ENCODE data around the gene GOLGA6A.

Gene GOLGA6A

DNA sequence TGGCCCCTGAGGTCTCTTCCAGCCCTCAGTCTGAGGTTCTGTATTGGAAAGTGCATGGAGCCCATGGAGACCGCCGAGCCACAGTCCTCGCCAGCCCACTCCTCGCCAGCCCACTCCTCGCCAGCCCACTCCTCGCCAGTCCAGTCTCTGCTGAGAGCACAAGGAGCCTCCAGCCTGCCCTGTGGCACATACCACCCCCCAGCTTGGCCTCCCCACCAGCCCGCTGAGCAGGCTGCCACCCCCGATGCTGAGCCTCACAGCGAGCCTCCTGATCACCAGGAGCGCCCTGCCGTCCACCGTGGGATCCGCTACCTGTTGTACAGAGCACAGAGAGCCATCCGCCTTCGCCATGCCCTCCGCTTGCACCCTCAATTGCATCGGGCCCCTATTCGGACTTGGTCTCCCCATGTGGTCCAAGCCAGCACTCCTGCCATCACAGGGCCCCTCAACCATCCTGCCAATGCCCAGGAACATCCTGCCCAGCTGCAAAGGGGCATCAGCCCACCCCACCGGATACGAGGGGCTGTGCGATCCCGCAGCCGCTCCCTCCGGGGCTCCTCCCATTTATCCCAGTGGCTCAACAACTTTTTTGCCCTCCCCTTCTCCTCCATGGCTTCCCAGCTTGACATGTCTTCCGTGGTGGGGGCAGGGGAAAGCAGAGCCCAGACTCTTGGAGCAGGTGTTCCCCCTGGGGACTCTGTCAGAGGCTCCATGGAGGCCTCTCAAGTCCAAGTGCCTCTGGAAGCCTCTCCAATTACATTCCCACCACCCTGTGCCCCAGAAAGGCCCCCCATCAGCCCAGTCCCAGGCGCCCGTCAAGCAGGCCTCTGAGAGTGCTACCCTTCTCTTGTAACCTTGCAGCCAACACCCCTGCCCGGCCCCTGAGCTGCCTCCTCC lies 47.0 kb downstream of the GOLGA6A start:
- no peak for DNase-seq

DNA sequence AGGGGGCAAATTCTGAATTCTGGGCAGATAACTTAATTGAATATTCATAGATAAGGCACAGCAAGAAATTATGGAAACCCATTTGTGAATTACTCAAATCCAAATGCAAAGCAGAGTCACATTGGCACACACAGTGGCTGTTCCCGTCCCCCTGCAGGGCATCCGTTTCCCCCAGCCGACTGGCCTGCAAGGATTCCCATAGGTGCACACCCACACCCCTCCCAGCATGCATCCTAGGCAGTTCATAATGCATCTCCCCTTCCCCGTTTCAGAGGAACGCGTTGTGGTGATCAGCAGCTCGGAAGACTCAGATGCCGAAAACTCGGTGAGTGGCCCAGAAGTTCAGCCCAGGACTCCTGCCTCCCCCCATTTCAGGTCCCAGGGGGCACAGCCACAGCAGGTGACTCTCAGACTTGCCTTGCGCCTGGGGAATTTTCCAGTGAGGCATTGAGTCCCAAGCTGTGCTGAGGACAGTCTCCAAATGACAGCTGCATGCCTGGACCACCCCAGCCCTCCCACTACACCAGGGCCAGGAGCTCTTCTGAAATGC lies 48.1 kb downstream of the GOLGA6A start:
- DNase-seq: no peak

DNA sequence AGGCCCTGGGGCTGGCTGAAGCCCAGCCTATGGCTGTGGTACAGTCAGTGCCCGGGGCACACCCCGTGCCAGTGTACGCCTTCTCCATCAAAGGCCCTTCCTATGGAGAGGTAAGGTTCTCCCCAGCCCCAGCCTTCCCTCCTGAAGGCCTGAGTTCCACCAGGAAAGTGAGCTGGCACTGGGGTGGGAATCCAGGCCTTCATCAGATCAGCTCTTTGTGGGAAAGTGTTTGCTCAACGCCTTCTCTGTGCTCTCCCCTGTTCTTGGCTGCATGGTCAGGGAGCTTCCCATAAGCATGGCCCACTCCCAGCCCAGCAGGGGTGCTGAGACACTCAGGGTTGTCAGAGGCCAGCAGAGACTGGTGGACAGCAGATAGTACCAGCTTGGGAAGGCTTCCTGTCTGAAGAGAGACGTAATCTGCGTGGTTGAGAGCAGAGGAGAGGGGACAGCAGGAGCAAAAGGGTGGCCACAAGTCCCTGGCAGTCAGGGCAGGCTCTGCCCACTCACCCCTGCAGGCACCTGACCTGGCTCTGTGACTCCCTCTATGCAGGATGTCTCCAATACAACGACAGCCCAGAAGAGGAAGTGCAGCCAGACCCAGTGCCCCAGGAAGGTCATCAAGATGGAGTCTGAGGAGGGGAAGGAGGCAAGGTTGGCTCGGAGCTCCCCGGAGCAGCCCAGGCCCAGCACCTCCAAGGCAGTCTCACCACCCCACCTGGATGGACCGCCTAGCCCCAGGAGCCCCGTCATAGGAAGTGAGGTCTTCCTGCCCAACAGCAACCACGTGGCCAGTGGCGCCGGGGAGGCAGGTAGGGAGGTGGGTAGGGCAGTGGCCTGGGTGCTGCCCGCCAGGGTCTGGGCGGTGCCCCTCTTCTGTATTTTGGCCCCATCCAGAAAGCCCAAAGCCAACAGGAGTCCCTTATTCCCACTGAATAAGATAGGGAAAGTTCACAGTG lies 49.5 kb downstream of the GOLGA6A start:
- no peak for DNase-seq

DNA sequence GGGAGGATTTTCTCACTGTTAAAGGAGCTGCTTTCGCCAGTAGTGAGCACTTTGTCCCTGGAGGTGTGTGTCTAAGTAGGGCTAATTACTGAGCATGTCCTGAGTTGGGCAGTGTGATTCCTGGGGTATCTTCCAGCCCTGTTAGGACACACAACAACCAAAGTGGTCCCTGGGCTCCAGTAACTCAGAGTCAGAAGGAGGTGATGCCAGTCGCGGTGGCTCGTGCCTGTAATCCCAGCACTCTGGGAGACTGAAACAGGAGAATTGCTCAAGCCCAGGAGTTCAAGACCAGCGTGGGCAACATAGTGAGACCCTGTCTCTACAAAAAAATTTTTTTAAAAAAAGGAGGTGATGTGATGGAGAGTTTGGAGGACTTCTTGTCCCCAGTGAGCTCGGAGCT lies 50.3 kb downstream of the GOLGA6A start:
- DNase-seq: no peak

DNA sequence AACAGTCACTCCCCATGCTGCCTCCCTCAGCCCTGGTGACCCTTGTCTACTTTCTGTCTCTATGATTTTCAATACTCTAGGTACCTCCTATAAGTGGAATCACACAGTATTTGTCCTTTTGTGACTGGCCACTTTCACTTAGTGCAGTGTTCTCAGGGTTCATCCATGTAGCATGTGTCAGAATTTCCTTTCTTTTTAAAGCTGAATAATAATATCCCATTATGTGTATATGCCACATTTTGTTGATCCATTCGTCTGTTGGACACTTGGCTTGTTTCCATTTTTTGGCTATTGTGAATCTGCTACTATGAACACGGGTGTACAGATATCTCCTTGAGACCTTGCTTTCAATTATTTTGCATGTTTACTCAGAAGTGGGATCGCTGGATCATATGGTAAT lies 53.7 kb downstream of the GOLGA6A start:
- no peak for DNase-seq

DNA sequence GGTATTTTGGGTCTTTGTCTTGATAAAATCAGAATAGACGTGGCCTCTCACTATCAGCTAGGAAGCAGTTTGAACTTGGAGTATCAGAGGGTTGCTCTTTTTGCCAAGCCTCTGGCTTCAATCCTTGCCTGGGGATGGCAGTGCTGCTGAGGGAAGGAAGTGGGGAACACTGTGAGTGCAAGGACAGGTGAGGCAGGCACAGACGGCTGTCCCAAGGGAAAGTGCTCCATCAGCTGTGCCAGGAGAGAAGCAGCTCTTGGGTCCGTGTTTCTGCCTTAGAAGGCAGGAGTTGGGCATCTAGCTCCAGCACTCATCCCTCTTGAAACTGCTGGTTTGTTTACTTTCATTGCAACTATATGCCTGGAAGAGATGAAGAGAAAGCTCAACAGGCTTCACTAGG lies 54.7 kb downstream of the GOLGA6A start:
- DNase-seq: no peak

DNA sequence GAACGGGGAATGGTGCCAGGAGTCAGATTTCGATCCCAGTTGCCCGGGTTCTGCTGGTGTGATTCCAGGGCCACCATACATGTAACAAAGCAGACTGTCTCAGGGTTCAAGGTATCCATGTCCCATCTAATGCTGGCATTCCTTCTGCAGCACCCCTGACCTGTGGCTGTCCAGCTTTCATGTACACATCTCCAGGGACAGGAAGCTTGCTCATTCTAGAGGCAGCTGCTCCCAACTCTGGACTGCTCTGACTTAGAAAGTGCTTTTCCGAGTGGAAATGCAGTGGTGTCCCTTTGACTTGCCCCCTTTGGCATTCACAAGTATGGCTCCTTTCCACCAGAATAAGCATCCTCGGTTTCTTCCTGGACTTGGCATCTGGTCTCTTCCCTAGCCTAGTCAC lies 56.9 kb downstream of the GOLGA6A start:
- no peak for DNase-seq

DNA sequence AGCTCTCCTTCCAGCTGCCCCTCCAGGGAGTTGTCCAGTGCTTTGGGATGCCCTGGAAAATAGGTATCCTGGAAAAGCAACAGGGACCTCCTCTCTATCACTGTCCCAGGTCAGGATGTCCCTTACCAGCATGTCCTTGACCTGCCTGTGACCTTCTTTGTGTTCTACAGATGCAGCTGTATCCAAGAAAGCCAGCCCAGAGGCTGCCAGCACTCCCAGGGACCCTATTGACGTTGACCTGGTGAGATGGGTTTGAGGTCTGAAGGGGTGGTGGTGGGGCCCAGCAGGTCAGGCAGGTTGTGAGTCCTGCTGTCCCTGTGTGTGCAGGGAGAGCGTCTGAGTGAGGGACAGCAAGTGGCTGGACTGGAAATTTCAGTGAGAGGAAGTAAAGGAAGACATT lies 57.7 kb downstream of the GOLGA6A start:
- no peak for DNase-seq

DNA sequence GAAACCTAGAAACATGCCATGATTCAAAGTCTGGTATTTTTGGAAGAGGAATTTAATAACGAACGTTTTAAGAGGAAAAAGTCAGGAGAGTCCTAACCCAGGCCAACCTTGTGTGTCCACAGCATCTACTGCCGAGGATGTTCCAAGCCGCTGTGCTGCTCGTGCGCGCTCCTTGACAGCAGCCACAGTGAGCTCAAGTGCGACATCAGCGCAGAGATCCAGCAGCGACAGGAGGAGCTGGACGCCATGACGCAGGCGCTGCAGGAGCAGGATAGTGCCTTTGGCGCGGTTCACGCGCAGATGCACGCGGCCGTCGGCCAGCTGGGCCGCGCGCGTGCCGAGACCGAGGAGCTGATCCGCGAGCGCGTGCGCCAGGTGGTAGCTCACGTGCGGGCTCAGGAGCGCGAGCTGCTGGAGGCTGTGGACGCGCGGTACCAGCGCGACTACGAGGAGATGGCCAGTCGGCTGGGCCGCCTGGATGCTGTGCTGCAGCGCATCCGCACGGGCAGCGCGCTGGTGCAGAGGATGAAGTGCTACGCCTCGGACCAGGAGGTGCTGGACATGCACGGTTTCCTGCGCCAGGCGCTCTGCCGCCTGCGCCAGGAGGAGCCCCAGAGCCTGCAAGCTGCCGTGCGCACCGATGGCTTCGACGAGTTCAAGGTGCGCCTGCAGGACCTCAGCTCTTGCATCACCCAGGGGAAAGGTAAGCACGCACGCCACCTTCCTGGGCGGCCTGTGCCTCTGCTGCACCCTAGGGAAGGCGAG lies 59.5 kb downstream of the GOLGA6A start:
- no peak for DNase-seq
